NCI-H748 (cell line): ENCODE data around the gene PCYOX1L.

Experiments
- DNase-seq: peaks from one replicate; lab custom pipeline; 2025; ENCODE audit not compliant: unreplicated experiment; lab: John Stamatoyannopoulos, UW

The PCYOX1L gene

GRCh38 chr5:149357370-149358293 lies at the start of gene PCYOX1L:
TSS of gene PCYOX1L (plus strand) at chr5:149358046. CDS start at chr5:149358069, 23 bp downstream.
- peak; percentile 97 for DNase-seq

DNA sequence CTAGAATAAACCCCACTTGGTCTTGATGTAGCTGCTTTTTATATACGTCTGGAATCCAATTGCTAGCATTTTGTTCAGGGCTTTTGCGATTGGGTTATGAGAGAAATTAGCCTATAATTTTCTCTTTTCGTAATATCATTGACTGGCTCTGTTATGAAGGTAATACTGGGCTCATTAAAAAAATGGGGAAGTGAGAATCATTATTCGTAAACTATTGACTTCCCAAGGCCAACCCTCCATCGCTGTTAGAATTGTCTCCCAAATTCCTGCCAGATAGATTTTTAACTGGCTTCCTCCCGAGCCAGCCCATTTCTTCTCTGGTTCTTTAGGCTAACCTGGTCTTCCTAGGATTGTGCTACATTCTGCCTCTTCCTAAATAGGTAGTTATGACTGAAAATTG lies 48.5 kb upstream of the PCYOX1L start:
- DNase-seq: no peak

DNA sequence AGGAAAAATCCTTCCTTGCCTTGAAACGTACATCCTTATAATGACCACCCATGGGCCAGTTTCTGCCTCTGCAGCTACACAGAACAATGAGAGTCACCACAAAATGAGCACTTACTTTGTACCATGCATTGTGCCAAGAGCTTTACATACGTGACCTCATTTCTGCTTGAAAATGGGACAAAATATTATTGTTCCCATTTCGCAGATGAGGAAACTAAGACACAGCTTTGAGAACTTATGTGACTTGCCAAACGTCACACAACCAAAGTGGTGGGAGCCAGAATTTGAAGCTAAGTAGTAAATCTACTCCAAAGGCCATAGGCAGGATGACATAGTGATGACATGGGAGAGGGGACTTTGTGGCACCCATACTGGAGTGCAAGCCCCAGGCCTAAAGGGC lies 47.4 kb upstream of the PCYOX1L start:
- DNase-seq: no peak

- no peak for DNase-seq
Measured at GRCh38 chr5:149310947-149311658, 46.7 kb upstream of the PCYOX1L start.

DNA sequence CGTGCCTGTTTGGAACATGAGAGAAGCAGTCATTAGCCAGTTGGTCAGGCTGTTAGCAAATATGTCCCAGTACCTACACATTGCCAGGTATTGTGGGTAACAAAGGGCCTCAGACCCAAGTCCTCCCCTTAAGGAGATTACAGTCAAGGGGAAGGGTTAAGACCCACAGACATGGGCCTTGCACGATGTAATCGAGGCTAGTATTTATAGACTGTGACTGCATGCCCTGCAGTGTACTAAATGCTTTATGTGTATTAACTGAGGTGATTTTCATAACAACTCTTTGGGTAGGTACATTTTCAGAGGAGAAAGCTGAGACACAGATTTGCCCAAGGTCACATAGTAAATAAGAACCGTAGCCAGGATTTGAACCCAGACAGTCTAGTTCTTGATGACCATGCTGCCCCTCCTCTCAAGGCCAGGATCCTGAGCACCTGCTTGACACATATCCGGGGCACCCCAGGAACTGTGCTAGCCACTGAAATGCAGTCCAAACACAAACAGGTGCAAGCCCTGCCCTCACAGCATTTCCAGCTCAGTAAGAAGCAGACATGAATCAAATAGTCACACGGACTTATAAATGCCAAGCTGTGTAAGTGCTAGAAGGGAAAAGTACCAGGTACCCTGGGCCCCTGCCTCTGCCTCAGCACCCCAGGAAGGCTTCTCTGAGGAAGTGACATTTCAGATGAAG lies 44.5 kb upstream of the PCYOX1L start:
- DNase-seq: no peak

DNA sequence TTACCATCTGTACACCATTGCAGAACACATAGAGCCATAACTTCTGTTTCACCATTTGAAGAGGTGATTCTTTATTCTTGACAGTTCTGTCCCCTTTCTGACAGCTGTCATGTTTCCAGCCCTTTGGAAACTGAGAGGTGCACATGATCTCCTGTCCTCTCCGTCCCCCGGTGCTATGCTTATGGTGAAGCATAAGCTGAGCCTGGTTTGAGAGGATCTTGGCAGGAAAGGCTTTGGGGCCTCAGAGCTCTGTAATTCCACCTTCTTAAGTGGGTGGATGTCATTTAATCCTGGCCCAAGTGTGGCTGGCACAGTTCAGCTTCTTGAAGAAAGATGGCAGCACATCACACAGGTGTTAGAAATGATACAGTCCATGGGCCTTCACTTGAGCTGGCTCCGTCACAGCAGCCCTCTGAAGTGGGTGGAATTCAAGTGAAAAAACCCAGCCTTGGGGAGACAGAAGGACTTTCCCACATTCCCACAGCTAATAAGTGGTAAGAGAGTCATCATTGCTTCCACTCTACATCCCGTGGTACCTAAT lies 43.2 kb upstream of the PCYOX1L start:
- DNase-seq: no peak

DNA sequence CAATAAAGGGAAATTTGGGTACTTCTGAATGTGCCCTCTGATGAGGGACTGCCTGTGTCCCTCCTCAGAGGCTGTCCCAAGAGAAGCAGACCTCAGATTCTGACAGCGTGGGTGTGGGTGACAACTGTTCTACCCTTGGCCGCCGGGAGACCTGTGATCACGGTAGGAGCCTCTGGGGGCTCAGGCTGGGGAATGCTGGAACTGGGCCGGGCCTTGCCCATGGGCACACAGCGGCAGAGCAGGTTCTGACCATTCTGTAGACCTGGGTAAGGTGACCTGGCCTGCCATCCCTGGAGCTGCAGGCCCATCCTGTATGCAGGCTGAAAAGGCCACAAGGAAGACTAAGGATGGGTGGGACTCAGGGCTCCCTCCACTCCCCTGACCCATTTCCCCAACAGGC lies 42.1 kb upstream of the PCYOX1L start:
- DNase-seq: no peak

GRCh38 chr5:149317281-149318048 lies 40.4 kb upstream of the PCYOX1L start:
- peak; percentile 27 for DNase-seq

DNA sequence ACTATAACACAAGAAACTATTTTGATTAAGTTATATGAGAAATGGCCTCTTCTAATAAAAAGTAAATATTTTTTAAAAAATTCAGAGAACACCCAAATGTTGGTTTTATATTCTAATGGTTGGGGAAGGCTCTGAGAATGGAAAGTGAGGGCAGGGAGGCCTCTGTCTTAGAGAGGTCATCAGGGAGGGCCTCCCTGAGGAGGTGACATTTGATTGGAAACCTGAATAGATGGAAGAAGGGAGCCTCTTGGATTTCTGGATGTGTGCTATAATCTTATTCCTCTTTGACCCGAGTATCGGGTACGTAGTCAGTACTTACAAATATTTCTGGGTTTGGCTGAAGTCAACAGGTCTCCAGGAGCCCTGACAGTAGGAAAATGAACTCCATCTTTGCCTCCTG lies 38.7 kb upstream of the PCYOX1L start:
- DNase-seq: no peak

- DNase-seq: peak; percentile 56
Measured at GRCh38 chr5:149320791-149321330, 37.0 kb upstream of the PCYOX1L start.

DNA sequence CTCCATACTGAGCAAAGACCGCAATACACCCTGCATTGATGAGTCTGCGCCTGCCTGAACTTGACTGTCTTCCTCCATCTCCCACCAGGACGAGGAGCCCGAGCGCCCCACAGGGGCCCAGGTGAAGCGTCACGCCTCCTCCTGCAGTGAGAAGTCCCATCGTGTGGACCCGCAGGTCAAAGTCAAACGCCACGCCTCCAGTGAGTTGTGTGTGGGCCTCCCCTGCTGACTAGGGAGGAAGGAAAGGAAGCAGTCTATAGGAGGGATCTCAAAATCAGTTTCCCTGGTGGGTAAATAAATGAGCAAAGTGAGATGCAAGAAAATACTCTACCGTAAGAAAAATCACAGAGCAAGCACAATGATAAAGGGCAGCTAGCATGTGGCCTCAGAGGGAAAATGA lies 35.3 kb upstream of the PCYOX1L start:
- no peak for DNase-seq

DNA sequence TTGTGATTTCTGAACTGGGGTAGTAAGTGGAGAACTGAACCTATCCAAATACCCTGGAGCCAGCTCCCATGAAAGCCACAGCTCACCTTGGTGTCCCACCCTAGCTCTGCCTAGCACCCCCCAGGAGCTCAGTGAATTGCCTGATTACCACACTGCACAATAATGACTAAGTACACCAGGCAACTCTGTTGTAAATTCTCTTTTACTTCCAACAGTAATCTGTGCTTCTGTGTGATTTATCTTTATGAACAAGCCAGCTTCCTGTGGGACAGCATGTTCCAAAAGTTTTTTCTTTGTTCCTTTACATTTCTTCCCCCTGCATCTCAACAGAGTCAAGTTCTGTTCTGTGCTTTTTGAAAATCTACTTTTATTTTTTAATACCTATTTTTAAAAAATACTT lies 34.6 kb upstream of the PCYOX1L start:
- no peak for DNase-seq

- no peak for DNase-seq
Measured at GRCh38 chr5:149323621-149324205, 34.1 kb upstream of the PCYOX1L start.

DNA sequence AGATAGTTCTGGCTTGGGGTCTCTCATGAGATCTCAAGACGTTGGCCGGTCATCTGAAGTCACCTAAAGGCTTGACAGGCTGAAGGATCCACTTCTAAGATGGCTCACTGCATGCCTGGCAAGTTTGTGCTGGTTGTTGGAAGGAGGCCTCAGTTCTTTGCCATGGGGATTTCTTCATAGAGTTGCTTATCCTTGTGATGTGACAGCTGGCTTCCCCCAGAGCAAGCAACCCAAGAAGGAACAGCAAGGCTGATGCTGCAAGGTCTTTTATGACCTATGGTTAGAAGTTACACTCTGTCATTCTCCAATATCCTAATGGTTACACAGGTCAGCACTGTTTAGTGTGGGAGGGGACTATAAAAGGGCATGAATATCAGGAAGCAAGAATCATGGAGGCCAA lies 33.2 kb upstream of the PCYOX1L start:
- DNase-seq: no peak

- DNase-seq: no peak
Measured at GRCh38 chr5:149325166-149325735, 32.6 kb upstream of the PCYOX1L start.

DNA sequence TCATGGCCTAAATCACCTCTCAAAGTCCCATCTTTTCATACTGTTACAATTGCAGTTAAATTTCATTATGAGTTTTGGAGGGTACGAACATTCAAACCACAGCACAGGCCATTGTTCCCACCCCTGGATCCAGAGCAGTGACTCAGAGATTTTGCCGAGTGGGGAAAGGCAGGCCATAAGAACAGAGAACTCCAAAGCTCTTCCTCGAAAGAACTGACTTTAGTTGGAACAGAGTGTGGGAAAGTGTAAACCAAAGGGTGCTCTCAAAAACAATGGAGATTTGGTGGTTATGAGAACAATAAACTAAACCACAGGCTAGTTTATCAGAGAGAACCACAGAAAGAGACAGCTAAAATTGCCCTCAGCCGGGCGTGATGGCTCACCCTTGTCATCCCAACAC lies 32.0 kb upstream of the PCYOX1L start:
- DNase-seq: no peak

- no peak for DNase-seq
Measured at GRCh38 chr5:149326611-149327010, 31.2 kb upstream of the PCYOX1L start.

DNA sequence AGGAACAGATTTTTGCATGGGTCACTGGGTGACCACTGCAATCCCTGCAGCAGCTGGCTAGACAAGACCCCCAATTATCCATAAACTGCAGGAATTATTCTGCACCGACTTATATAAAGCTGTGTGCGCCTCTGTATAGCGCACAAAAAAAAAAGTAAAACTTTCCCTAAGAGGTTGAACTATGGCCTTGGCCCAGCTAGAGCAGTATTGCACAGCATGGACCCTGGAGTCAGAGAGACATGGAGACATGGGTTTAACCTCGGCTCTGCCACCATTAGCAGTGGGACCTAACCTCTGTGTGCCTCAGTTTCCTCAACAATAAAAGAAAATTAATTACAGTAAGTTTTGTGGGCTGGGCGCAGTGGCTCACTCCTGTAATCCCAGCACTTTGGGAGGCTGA lies 29.7 kb upstream of the PCYOX1L start:
- no peak for DNase-seq

GRCh38 chr5:149333711-149334443 lies 24.0 kb upstream of the PCYOX1L start:
- DNase-seq: no peak
